ENCODE results near the gene ERN1.
A peak's percentile ranks its signal among the peaks of the same experiment; 100 is the strongest.

ERN1 gene

GRCh38 chr17:64157669-64158180, 27.8 kb upstream of the ERN1 start:
- no peak for DNase-seq (ENCODE audit: low spot score)

GRCh38 chr17:64156670-64157069, 26.7 kb upstream of the ERN1 start:
- no peak for DNase-seq (ENCODE audit: low spot score)

- peak; percentile 72 for DNase-seq (ENCODE audit: low spot score)
Observed at GRCh38 chr17:64155751-64156544, 26.0 kb upstream of the ERN1 start.

- DNase-seq (ENCODE audit: low spot score), result no peak
Observed at GRCh38 chr17:64155129-64155528, 25.2 kb upstream of the ERN1 start.

- no peak for DNase-seq (ENCODE audit: low spot score)
Observed at GRCh38 chr17:64154717-64155116, 24.8 kb upstream of the ERN1 start.

- no peak for DNase-seq (ENCODE audit: low spot score)
Observed at GRCh38 chr17:64154313-64154695, 24.4 kb upstream of the ERN1 start.

- no peak for DNase-seq (ENCODE audit: low spot score)
Observed at GRCh38 chr17:64153565-64154312, 23.8 kb upstream of the ERN1 start.

- DNase-seq (ENCODE audit: low spot score), result no peak
Observed at GRCh38 chr17:64152428-64153125, 22.6 kb upstream of the ERN1 start.

- DNase-seq (ENCODE audit: low spot score), result no peak
Observed at GRCh38 chr17:64151016-64151368, 21.0 kb upstream of the ERN1 start.

GRCh38 chr17:64150237-64151015, 20.5 kb upstream of the ERN1 start:
- no peak for DNase-seq (ENCODE audit: low spot score)

- no peak for DNase-seq (ENCODE audit: low spot score)
Observed at GRCh38 chr17:64149196-64149595, 19.3 kb upstream of the ERN1 start.

- peak; percentile 41 for DNase-seq (ENCODE audit: low spot score)
Observed at GRCh38 chr17:64148699-64149098, 18.8 kb upstream of the ERN1 start.

- DNase-seq (ENCODE audit: low spot score), result no peak
Observed at GRCh38 chr17:64148017-64148631, 18.2 kb upstream of the ERN1 start.

- peak; percentile 56 for DNase-seq (ENCODE audit: low spot score)
Observed at GRCh38 chr17:64147110-64148016, 17.4 kb upstream of the ERN1 start.

- peak; percentile 68 for DNase-seq (ENCODE audit: low spot score)
Observed at GRCh38 chr17:64146418-64147109, 16.6 kb upstream of the ERN1 start.

- DNase-seq (ENCODE audit: low spot score), result peak; percentile 99
Observed at GRCh38 chr17:64145751-64146417, 15.9 kb upstream of the ERN1 start.

- DNase-seq (ENCODE audit: low spot score), result no peak
Observed at GRCh38 chr17:64145375-64145750, 15.4 kb upstream of the ERN1 start.

- no peak for DNase-seq (ENCODE audit: low spot score)
Observed at GRCh38 chr17:64139542-64139941, 9.6 kb upstream of the ERN1 start.

- no peak for DNase-seq (ENCODE audit: low spot score)
Observed at GRCh38 chr17:64138441-64138840, 8.5 kb upstream of the ERN1 start.

All from SW480 (cell line).